Measurements from ENCODE around the gene MTMR2. TPM values are rescaled to one million over a fixed set of nuclear protein-coding genes. Genes with fewer than 3 reads are reported as not detected.

MTMR2 gene
- total RNA-seq, 1 donor from 2014 or later, result 68.0 TPM

GRCh38 chr11:95926726-95927125 lies 2.8 kb upstream of the MTMR2 start:
- Mint-ChIP-seq H3K27me3 (ENCODE audit: low read depth, unreplicated experiment) (no peaks in the 10 kb centered on the region), H3K4me3 (ENCODE audit: unreplicated experiment) (no peak overlapping the region), H3K27ac (ENCODE audit: unreplicated experiment) (no peak overlapping the region), H3K36me3 (ENCODE audit: low read depth, unreplicated experiment) (peaks cover under 1% of the 10 kb centered on the region), H3K9me3 (ENCODE audit: unreplicated experiment) (peaks cover 8% of the 10 kb centered on the region), H3K4me1 (ENCODE audit: low read depth, unreplicated experiment) (peaks cover 12% of the 10 kb centered on the region)
- H3K4me3 ChIP-seq (ENCODE audit: insufficient read depth, low read depth, low read length), result no peak overlapping the region
- no peaks in the 10 kb centered on the region for H3K27me3 ChIP-seq (ENCODE audit: insufficient read depth, low read length)
- peaks cover 12% of the 10 kb centered on the region for H3K4me1 ChIP-seq (ENCODE audit: insufficient read depth, low read length)
- no peak overlapping the region for H2AFZ ChIP-seq (ENCODE audit: low read depth, low read length)
- peaks cover 33% of the 10 kb centered on the region for H3K79me2 ChIP-seq (ENCODE audit: insufficient read depth, low read length)
- DNase-seq (ENCODE audit: low read depth), result no peak
- no peaks in the 10 kb centered on the region for H4K20me1 ChIP-seq (ENCODE audit: insufficient read depth, low read length)
- no peak for FAIRE-seq
- no peak overlapping the region for H3K4me2 ChIP-seq (ENCODE audit: low read length)
- H3K9me3 ChIP-seq (ENCODE audit: insufficient read depth, low read depth, low read length), result no peaks in the 10 kb centered on the region
- no peak for TF ChIP-seq CTCF (IDR thresholded peaks at IDR 0.05; ENCODE audit: insufficient read depth, low read depth, low read length)
- no peak for TF ChIP-seq EZH2 (IDR thresholded peaks at IDR 0.05; ENCODE audit: insufficient read depth, low read length)
- no peak overlapping the region for H3K27ac ChIP-seq (ENCODE audit: low read depth, low read length)
- H3K36me3 ChIP-seq (ENCODE audit: insufficient read depth, low read length), result no peaks in the 10 kb centered on the region
- H3K9ac ChIP-seq (ENCODE audit: low read length), result no peak overlapping the region

GRCh38 chr11:95925011-95925410 lies 1.1 kb upstream of the MTMR2 start:
- Histone ChIP-seq H3K9ac (ENCODE audit: low read length) (peak overlapping the region; percentile 98), H3K79me2 (ENCODE audit: insufficient read depth, low read length) (peaks cover 50% of the 10 kb centered on the region)
- FAIRE-seq, result no peak

More at GRCh38 chr11:95925011-95925410, 1.1 kb upstream of the MTMR2 start:
- H3K4me1 ChIP-seq (ENCODE audit: insufficient read depth, low read length), result peaks cover 12% of the 10 kb centered on the region
- H3K36me3 ChIP-seq (ENCODE audit: insufficient read depth, low read length), result no peaks in the 10 kb centered on the region
- H3K4me3 ChIP-seq (ENCODE audit: insufficient read depth, low read depth, low read length), result peak overlapping the region; percentile 92
- peaks cover 4% of the 10 kb centered on the region for H4K20me1 ChIP-seq (ENCODE audit: insufficient read depth, low read length)
- H3K4me1 Mint-ChIP-seq (ENCODE audit: low read depth, unreplicated experiment), result peaks cover 14% of the 10 kb centered on the region
- peak overlapping the region; percentile 100 for H3K27ac Mint-ChIP-seq (ENCODE audit: unreplicated experiment)
- peak; percentile 55 for DNase-seq (ENCODE audit: low read depth)
- TF ChIP-seq EZH2 (IDR thresholded peaks at IDR 0.05; ENCODE audit: insufficient read depth, low read length), result no peak
- no peak for TF ChIP-seq CTCF (IDR thresholded peaks at IDR 0.05; ENCODE audit: insufficient read depth, low read depth, low read length)
- no peaks in the 10 kb centered on the region for H3K9me3 ChIP-seq (ENCODE audit: insufficient read depth, low read depth, low read length)
- H3K27me3 Mint-ChIP-seq (ENCODE audit: low read depth, unreplicated experiment), result no peaks in the 10 kb centered on the region
- H3K27ac ChIP-seq (ENCODE audit: low read depth, low read length), result peak overlapping the region; percentile 94
- H2AFZ ChIP-seq (ENCODE audit: low read depth, low read length), result no peak overlapping the region
- peak overlapping the region; percentile 98 for H3K4me2 ChIP-seq (ENCODE audit: low read length)
- H3K4me3 Mint-ChIP-seq (ENCODE audit: unreplicated experiment), result peak overlapping the region; percentile 94
- no peaks in the 10 kb centered on the region for H3K27me3 ChIP-seq (ENCODE audit: insufficient read depth, low read length)
- no peaks in the 10 kb centered on the region for H3K9me3 Mint-ChIP-seq (ENCODE audit: unreplicated experiment)
- no peaks in the 10 kb centered on the region for H3K36me3 Mint-ChIP-seq (ENCODE audit: low read depth, unreplicated experiment)
